K562 (cell line): Measurements from ENCODE around the gene ZDHHC3. TPM values are rescaled to one million over a fixed set of nuclear protein-coding genes. Genes with fewer than 3 reads are reported as not detected.

Experiments
- ETV6 ChIP-seq, 3 experiments: fragments of 150-350 bp in 1 of 3; sonication (generic) in 1 of 3; formaldehyde crosslinking in 1 of 3; IDR thresholded peaks; 2 replicates each; pipeline versions ENCODE4 v1.6.1 to v1.8.0; 2014 to 2022; ENCODE audit warnings: borderline replicate concordance in 2 of 3, low read depth in 2 of 3, antibody characterized with exemption in 1 of 3, low read length in 1 of 3, mild to moderate bottlenecking in 1 of 3, missing genetic modification reagents in 1 of 3
- NFYB ChIP-seq: IDR thresholded peaks from 2 replicates; pipeline ENCODE4 v1.6.1; 2011; ENCODE audit warnings: mild to moderate bottlenecking, moderate library complexity; ENCODE audit not compliant: insufficient read length; ENCODE audit errors: extremely low read depth
- PTBP1 ChIP-seq: fragments of 200-400 bp; formaldehyde crosslinking; IDR thresholded peaks from 2 replicates; pipeline ENCODE4 v1.6.1; 2017; ENCODE audit warnings: low read depth, low read length
- REST ChIP-seq, 2 experiments: fragments of 450-650 bp; formaldehyde crosslinking in 1 of 2; IDR thresholded peaks; 2 replicates each; pipeline versions ENCODE4 v1.4.0 to v1.6.1; 2014 to 2020; ENCODE audit warnings: mild to moderate bottlenecking in 2 of 2, borderline replicate concordance in 1 of 2, low read depth in 1 of 2
- SETDB1 ChIP-seq: IDR thresholded peaks from one replicate; pipeline ENCODE4 v1.6.1; 2012; ENCODE audit warnings: low read length, control low read depth, inconsistent platforms
- SMARCB1 ChIP-seq: IDR thresholded peaks from 2 replicates; pipeline ENCODE4 v1.6.1; 2011; ENCODE audit warnings: improper control_type of control experiment, low read depth; ENCODE audit not compliant: insufficient read length
- XRCC5 ChIP-seq: fragments of 200-400 bp; formaldehyde crosslinking; IDR thresholded peaks from 2 replicates; pipeline ENCODE4 v1.6.1; 2017; ENCODE audit warnings: low read depth, mild to moderate bottlenecking, low read length
- ZBTB49 ChIP-seq: sonication (generic); formaldehyde crosslinking; IDR thresholded peaks from 2 replicates; pipeline ENCODE4 v1.8.0; 2022; ENCODE audit warnings: missing genetic modification reagents, mild to moderate bottlenecking, borderline replicate concordance
- polyA plus RNA-seq, 8 experiments: library from polyadenylated mRNA; depleted of rRNA in 4 of 8; stranded (reverse) in 5 of 8; unstranded in 3 of 8; fragments of >200 nt; fragmentation: Nextera tagmentation in 2 of 8; fragmentation: Illumina TruSeq in 1 of 8; extraction: Ambion mirVana in 2 of 8; extraction: Trizol in 1 of 8; gene quantifications; 2 replicates each; pipeline versions ENCODE4 v1.2.1 to v1.2.3, GENCODE V29; 2011 to 2014; ENCODE audit warnings: inconsistent platforms in 1 of 8, missing spikeins in 1 of 8
- total RNA-seq, 7 experiments: library from RNA; depleted of rRNA in 6 of 7; stranded (reverse); fragments of >200 nt in 6 of 7; fragmentation: Illumina TruSeq in 2 of 7; extraction: Trizol in 2 of 7; gene quantifications; 2 replicates each; pipeline versions ENCODE4 v1.2.1 to v1.2.3, GENCODE V29; 2011 to 2021; ENCODE audit warnings: low replicate concordance in 1 of 7
- TF ChIP-seq, protein P1 (sequence below): IDR thresholded peaks from 2 replicates; pipeline ENCODE4 v1.6.1; 2011; ENCODE audit warnings: borderline replicate concordance, low read depth, mild to moderate bottlenecking, moderate library complexity, low read length; ENCODE audit not compliant: insufficient read depth, poor library complexity, severe bottlenecking

ZDHHC3 gene
- total and polyA plus RNA-seq, 9 of the 15 experiments (the other 6 are each of a cell fraction or from before 2014, with no cell fraction given) = 10.3 to 120 (median 67.2) TPM

GRCh38 chr3:44992555-44993470 lies 16.8 kb upstream of the ZDHHC3 start (continued):
- TF ChIP-seq ZBTB49 (no peak), SETDB1 (no peak), NFYB (no peak), REST (IDR thresholded peaks at IDR 0.05; ENCODE audit: borderline replicate concordance) (peak; percentile 15; the same call in 1 of the 2 replicates), REST (CRISPR knock-in tag; IDR thresholded peaks at IDR 0.05; ENCODE audit: low read depth) (no peak), PTBP1 (no peak), SMARCB1 (no peak), XRCC5 (peak; percentile 83; the same call in 1 of the 2 replicates), ETV6 (IDR thresholded peaks at IDR 0.05; ENCODE audit: borderline replicate concordance in 1 of 2, low read depth in 2 of 2, low read length in 1 of 2) (no peak), ETV6 (CRISPR knock-in tag; IDR thresholded peaks at IDR 0.05; ENCODE audit: borderline replicate concordance) (no peak)
- TF ChIP-seq, protein P1, sequence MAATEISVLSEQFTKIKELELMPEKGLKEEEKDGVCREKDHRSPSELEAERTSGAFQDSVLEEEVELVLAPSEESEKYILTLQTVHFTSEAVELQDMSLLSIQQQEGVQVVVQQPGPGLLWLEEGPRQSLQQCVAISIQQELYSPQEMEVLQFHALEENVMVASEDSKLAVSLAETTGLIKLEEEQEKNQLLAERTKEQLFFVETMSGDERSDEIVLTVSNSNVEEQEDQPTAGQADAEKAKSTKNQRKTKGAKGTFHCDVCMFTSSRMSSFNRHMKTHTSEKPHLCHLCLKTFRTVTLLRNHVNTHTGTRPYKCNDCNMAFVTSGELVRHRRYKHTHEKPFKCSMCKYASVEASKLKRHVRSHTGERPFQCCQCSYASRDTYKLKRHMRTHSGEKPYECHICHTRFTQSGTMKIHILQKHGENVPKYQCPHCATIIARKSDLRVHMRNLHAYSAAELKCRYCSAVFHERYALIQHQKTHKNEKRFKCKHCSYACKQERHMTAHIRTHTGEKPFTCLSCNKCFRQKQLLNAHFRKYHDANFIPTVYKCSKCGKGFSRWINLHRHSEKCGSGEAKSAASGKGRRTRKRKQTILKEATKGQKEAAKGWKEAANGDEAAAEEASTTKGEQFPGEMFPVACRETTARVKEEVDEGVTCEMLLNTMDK = peak; percentile 51
- TF ChIP-seq, all 486 proteins: peak for 13
